ENCODE results near the gene PDE7B.

DNA sequence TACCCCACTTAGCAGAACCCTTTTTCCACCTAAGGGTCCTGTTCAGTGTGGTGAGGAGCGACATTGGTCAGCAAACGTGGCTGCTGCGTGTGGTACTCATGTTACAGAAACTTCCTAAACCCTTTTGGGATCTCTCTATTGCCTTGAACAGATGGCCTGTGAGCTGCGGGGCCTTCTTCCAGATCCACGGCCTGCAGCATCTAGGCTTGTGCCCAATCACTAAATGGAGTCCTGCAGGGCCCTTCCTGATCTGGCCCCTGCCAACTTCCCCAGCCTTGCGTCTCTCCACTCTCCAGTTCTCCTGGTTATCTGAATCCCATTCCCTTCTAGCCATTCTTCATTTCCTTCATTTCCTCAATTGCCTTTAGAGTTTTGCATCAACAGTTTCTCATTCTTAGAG, 85.6 kb downstream of the PDE7B start:
- TF ChIP-seq, protein P1, sequence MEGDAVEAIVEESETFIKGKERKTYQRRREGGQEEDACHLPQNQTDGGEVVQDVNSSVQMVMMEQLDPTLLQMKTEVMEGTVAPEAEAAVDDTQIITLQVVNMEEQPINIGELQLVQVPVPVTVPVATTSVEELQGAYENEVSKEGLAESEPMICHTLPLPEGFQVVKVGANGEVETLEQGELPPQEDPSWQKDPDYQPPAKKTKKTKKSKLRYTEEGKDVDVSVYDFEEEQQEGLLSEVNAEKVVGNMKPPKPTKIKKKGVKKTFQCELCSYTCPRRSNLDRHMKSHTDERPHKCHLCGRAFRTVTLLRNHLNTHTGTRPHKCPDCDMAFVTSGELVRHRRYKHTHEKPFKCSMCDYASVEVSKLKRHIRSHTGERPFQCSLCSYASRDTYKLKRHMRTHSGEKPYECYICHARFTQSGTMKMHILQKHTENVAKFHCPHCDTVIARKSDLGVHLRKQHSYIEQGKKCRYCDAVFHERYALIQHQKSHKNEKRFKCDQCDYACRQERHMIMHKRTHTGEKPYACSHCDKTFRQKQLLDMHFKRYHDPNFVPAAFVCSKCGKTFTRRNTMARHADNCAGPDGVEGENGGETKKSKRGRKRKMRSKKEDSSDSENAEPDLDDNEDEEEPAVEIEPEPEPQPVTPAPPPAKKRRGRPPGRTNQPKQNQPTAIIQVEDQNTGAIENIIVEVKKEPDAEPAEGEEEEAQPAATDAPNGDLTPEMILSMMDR (IDR thresholded peaks at IDR 0.05) = no peak
- no peak for TF ChIP-seq POLR2AphosphoS5 (IDR thresholded peaks at IDR 0.05; ENCODE audit: low read depth, low read length)

Data from Panc1 (cell line).